Stomach (tissue), 4 donors: ENCODE measurements around the gene GLG1.
"Not testable (repeated sequence)": the region's sequence is repeated elsewhere in the genome, so short reads cannot be mapped to it uniquely, and the experiment has no call there.

Experiments used
- CTCF ChIP-seq, 7 experiments: fragments of 450-650 bp in 4 of 7; fragments of 200-600 bp in 3 of 7; sonication (generic) in 3 of 7; IDR thresholded peaks; one replicate each; pipeline ENCODE4 v1.5.1; 2016 to 2019; ENCODE audit warnings: antibody characterized with exemption in 7 of 7, control low read depth in 2 of 7, mild to moderate bottlenecking in 1 of 7
- POLR2A ChIP-seq, 4 donors: fragments of 450-650 bp; IDR thresholded peaks; one replicate each; pipeline ENCODE4 v1.6.1; 2016; ENCODE audit warnings: antibody characterized with exemption in 4 of 4, control low read depth in 2 of 4, mild to moderate bottlenecking in 1 of 4, moderate library complexity in 1 of 4
- POLR2AphosphoS5 ChIP-seq, 3 donors: sonication (generic); formaldehyde crosslinking; IDR thresholded peaks; one replicate each; pipeline ENCODE4 v1.6.1; 2016; ENCODE audit warnings: antibody characterized with exemption in 3 of 3

GRCh38 chr16:74537746-74538145, 69.2 kb downstream of the GLG1 start:
- TF ChIP-seq CTCF, POLR2A, POLR2AphosphoS5 (IDR thresholded peaks at IDR 0.05): not testable (repeated sequence)
